Placental epithelial cell (primary cell): ENCODE measurements around the gene ATP4A. TPM values are rescaled to one million over a fixed set of nuclear protein-coding genes. Genes with fewer than 3 reads are reported as not detected.

Experiments
- total RNA-seq: library from RNA; depleted of rRNA; stranded (reverse); fragments of >200 nt; gene quantifications from 2 replicates; pipeline ENCODE4 v1.2.3, GENCODE V29; 2012

The ATP4A gene
- total RNA-seq: not detected in 2 replicates

GRCh38 chr19:35563207-35563829 is at the start of gene ATP4A:
Gene ATP4A, minus strand, starts transcription at chr19:35563658. Its CDS starts 29 bp downstream, at chr19:35563629.

GRCh38 chr19:35612559-35613321 is 49.3 kb upstream of the ATP4A start, which contains the start of gene HAUS5:
Gene HAUS5, plus strand, starts transcription at chr19:35612735. Its CDS starts 60 bp downstream, at chr19:35612795.

GRCh38 chr19:35585848-35586247 is 22.4 kb upstream of the ATP4A start, which contains the start of gene PMIS2:
Gene PMIS2, plus strand, starts transcription at chr19:35586173. Its CDS starts 87 bp downstream, at chr19:35586260.

GRCh38 chr19:35545001-35545854 is 18.2 kb downstream of the ATP4A start, which contains the start of gene TMEM147:
Gene TMEM147, plus strand, starts transcription at chr19:35545626. Its CDS starts 114 bp downstream, at chr19:35545740.

GRCh38 chr19:35533201-35533821 is 30.1 kb downstream of the ATP4A start, which contains the start of gene GAPDHS:
Gene GAPDHS, plus strand, starts transcription at chr19:35533456. Its CDS starts 72 bp downstream, at chr19:35533528.

GRCh38 chr19:35528218-35529038 is 35.0 kb downstream of the ATP4A start, which contains the start of gene SBSN:
Gene SBSN, minus strand, starts transcription at chr19:35528311. Its CDS starts 30 bp downstream, at chr19:35528281.

GRCh38 chr19:35513628-35514281 is 49.7 kb downstream of the ATP4A start, which contains the start of gene DMKN:
Gene DMKN, minus strand, starts transcription at chr19:35513649. Its CDS starts 174 bp downstream, at chr19:35513475.

Other genes with a start within 250 kb of the ATP4A start
- 0.11 and 1.6 TPM in 2 replicates for gene CD22, start 234.5 kb downstream of the ATP4A start, total RNA-seq
- not detected in 2 replicates for gene FFAR1, start 215.8 kb downstream of the ATP4A start, total RNA-seq
- gene FFAR3, start 205.2 kb downstream of the ATP4A start, total RNA-seq: not detected in 2 replicates
- gene GPR42, start 192.6 kb downstream of the ATP4A start, total RNA-seq: not detected in 2 replicates
- gene FFAR2, start 115.4 kb downstream of the ATP4A start, total RNA-seq: not detected in 2 replicates
- gene KRTDAP, start 73.2 kb downstream of the ATP4A start, total RNA-seq: not detected in 2 replicates
- gene DMKN, start 50.0 kb downstream of the ATP4A start, total RNA-seq: 19.2 and 24.3 TPM in 2 replicates
- not detected in 2 replicates for gene SBSN, start 35.3 kb downstream of the ATP4A start, total RNA-seq
- not detected in 2 replicates for gene GAPDHS, start 30.2 kb downstream of the ATP4A start, total RNA-seq
- gene TMEM147, start 18.0 kb downstream of the ATP4A start, total RNA-seq: 83.2 and 109 TPM in 2 replicates
- not detected in 2 replicates for gene PMIS2, start 22.5 kb upstream of the ATP4A start, total RNA-seq
- gene HAUS5, start 49.1 kb upstream of the ATP4A start, total RNA-seq: 8.4 and 9.0 TPM in 2 replicates
- gene RBM42, start 65.4 kb upstream of the ATP4A start, total RNA-seq: 49.5 and 79.6 TPM in 2 replicates
- gene ETV2, start 78.1 kb upstream of the ATP4A start, total RNA-seq: 0.79 TPM in 1 of 2 replicates, not detected in the other
- 268 and 559 TPM in 2 replicates for gene COX6B1, start 84.7 kb upstream of the ATP4A start, total RNA-seq
- gene UPK1A, start 102.9 kb upstream of the ATP4A start, total RNA-seq: 0.39 TPM in 1 of 2 replicates, not detected in the other
- gene ZBTB32, start 140.9 kb upstream of the ATP4A start, total RNA-seq: not detected in 2 replicates
- gene KMT2B, start 154.3 kb upstream of the ATP4A start, total RNA-seq: 9.7 and 14.5 TPM in 2 replicates
- gene IGFLR1, start 178.8 kb upstream of the ATP4A start, total RNA-seq: 2.0 and 3.5 TPM in 2 replicates
- 12.7 and 18.8 TPM in 2 replicates for gene U2AF1L4, start 181.8 kb upstream of the ATP4A start, total RNA-seq
- 13.7 TPM in 2 replicates for gene PSENEN, start 182.0 kb upstream of the ATP4A start, total RNA-seq
- gene LIN37, start 184.9 kb upstream of the ATP4A start, total RNA-seq: 41.9 and 45.1 TPM in 2 replicates
- gene HSPB6, start 193.4 kb upstream of the ATP4A start, total RNA-seq: 4.3 and 22.8 TPM in 2 replicates
- gene PROSER3, start 194.5 kb upstream of the ATP4A start, total RNA-seq: 20.0 and 28.6 TPM in 2 replicates
- gene ARHGAP33, start 211.9 kb upstream of the ATP4A start, total RNA-seq: 8.7 and 14.5 TPM in 2 replicates
- not detected in 2 replicates for gene PRODH2, start 249.2 kb upstream of the ATP4A start, total RNA-seq